Ovary (tissue), 9 donors: ENCODE data around the gene PRKAR2A. TPM values are rescaled to one million over a fixed set of nuclear protein-coding genes. Genes with fewer than 3 reads are reported as not detected.

Source experiments
- DNase-seq, 5 donors: peaks; one replicate each; pipeline ENCODE4 v3.0.0-alpha.2; 2019 to 2020
- H3K27ac ChIP-seq, 2 donors: fragments of 200-600 bp; one replicate each; pipeline versions ENCODE4 v1.5.1 to v1.8.0; 2019 to 2022
- H3K27me3 ChIP-seq: fragments of 200-600 bp; one replicate; pipeline ENCODE4 v1.8.0; 2022
- H3K36me3 ChIP-seq: fragments of 200-600 bp; sonication (generic); one replicate; pipeline ENCODE4 v1.5.1; 2019
- H3K4me1 ChIP-seq: one replicate; pipeline ENCODE4 v1.8.1; 2013; ENCODE audit warnings: mild to moderate bottlenecking, moderate library complexity; ENCODE audit not compliant: insufficient read depth
- H3K4me3 ChIP-seq: fragments of 200-600 bp; sonication (generic); one replicate; pipeline ENCODE4 v1.5.1; 2017
- H3K9me3 ChIP-seq, 2 donors: fragments of 200-600 bp in 1 of 2; sonication (generic) in 1 of 2; one replicate each; pipeline versions ENCODE4 v1.5.1 to v1.8.1; 2013 to 2019; ENCODE audit warnings: mild to moderate bottlenecking in 1 of 2, moderate library complexity in 1 of 2
- CTCF ChIP-seq, 3 donors: fragments of 450-650 bp in 2 of 3; fragments of 200-600 bp in 1 of 3; IDR thresholded peaks; one replicate each; pipeline versions ENCODE4 v1.5.1 to v1.8.0; 2016 to 2022; ENCODE audit warnings: antibody characterized with exemption in 3 of 3, mild to moderate bottlenecking in 1 of 3
- EP300 ChIP-seq: sonication (generic); formaldehyde crosslinking; IDR thresholded peaks from one replicate; pipeline ENCODE4 v1.6.1; 2017; ENCODE audit warnings: antibody characterized with exemption
- POLR2A ChIP-seq: fragments of 450-650 bp; IDR thresholded peaks from one replicate; pipeline ENCODE4 v1.6.1; 2017; ENCODE audit warnings: antibody characterized with exemption, mild to moderate bottlenecking, moderate library complexity
- WGBS, 3 donors: extraction: QIAGEN DNeasy Blood & Tissue Kit in 1 of 3; methylation state at CpG; one replicate each; pipeline versions ENCODE4 v1.1.5 to v1.1.7; 2013 to 2017; 5-methylcytosine and 5-hydroxymethylcytosine counted together
- intact Hi-C, 4 donors: fragments of 100-400 bp; cut with DNase I; formaldehyde crosslinking; loops; one replicate each; pipeline versions ENCODE4 v1.11.0 to v1.15.1; 2022 to 2023
- polyA plus RNA-seq, 2 donors: library from polyadenylated mRNA; stranded (reverse); fragments of 200-250 nt in 1 of 2; fragments of 350-450 nt in 1 of 2; fragmentation: Illumina TruSeq in 1 of 2; extraction: RNeasy Lipid Tissue Mini Kit (QIAGEN cat#74804) in 1 of 2; gene quantifications; one replicate each; pipeline ENCODE4 v1.2.3, GENCODE V29; 2013 to 2014
- total RNA-seq, 7 donors: library from RNA; depleted of rRNA in 2 of 7; stranded (reverse); fragments of >200 nt in 2 of 7; fragmentation: NEBNext Ultra II Directional in 3 of 7; extraction: Animal tissue kit (Norgen Biotek cat#: 25700) in 3 of 7; gene quantifications; one replicate each; pipeline versions ENCODE4 v1.1.0 to v1.2.4, GENCODE V29; 2016 to 2023
- donor health status: DM: no; HTN: no; CAD: no; lungs with moderate emphysema.
- donor health status: DM: no; HTN: no; CAD: no.
- donor health status: Bipolar disorder and iron deficiency.
- donor health status: DM: yes; HTN: yes; CAD: no.
- donor health status: DM: no; HTN: no; CAD: no.
- donor health status: DM: yes; HTN: yes; CAD: no.

The PRKAR2A gene
- total and polyA plus RNA-seq, 9 donors = 9.4 to 52.6 (median 41.5) TPM

- 9 to 32% (median 23%) methylated on average over 2 of the region's 2 CpGs for WGBS, 3 donors
- DNase-seq = no peak
- H3K9me3 ChIP-seq = no peaks in the 10 kb centered on the region
- H3K4me1 ChIP-seq = peaks cover 5% of the 10 kb centered on the region
- no peak overlapping the region for H3K4me3 ChIP-seq
- TF ChIP-seq CTCF (IDR thresholded peaks at IDR 0.05) = no peak
- no peak for TF ChIP-seq EP300
- TF ChIP-seq POLR2A = no peak
- no peaks in the 10 kb centered on the region for H3K27me3 ChIP-seq
- H3K27ac ChIP-seq = no peak overlapping the region
- intact Hi-C loops = no loop called here
- no peaks in the 10 kb centered on the region for H3K36me3 ChIP-seq
Measured at GRCh38 chr3:48826451-48826850, 21.2 kb downstream of the PRKAR2A start.

GRCh38 chr3:48820612-48821324 lies 26.9 kb downstream of the PRKAR2A start:
- H3K4me1 ChIP-seq = peaks cover 10% of the 10 kb centered on the region
- WGBS, 3 donors = 76 to 78% (median 78%) methylated on average over 2 of the region's 2 CpGs
- H3K36me3 ChIP-seq = no peaks in the 10 kb centered on the region
- TF ChIP-seq POLR2A = no peak
- no peak for TF ChIP-seq EP300
- no peak for TF ChIP-seq CTCF (IDR thresholded peaks at IDR 0.05)
- no peaks in the 10 kb centered on the region for H3K27me3 ChIP-seq
- intact Hi-C loops = no loop called here
- DNase-seq = no peak
- no peaks in the 10 kb centered on the region for H3K9me3 ChIP-seq
- H3K4me3 ChIP-seq = no peak overlapping the region
- no peak overlapping the region for H3K27ac ChIP-seq

GRCh38 chr3:48819234-48820221 lies 28.1 kb downstream of the PRKAR2A start:
- no peak for DNase-seq
- Histone ChIP-seq H3K27me3 (no peaks in the 10 kb centered on the region), H3K27ac (no peak overlapping the region), H3K9me3 (no peaks in the 10 kb centered on the region), H3K4me3 (no peak overlapping the region), H3K36me3 (no peaks in the 10 kb centered on the region), H3K4me1 (peaks cover 10% of the 10 kb centered on the region)
- TF ChIP-seq CTCF (IDR thresholded peaks at IDR 0.05) = no peak
- TF ChIP-seq POLR2A = no peak
- TF ChIP-seq EP300 = no peak
- intact Hi-C loops = no loop called here
- 95 to 96% (median 96%) methylated on average over 7 of the region's 7 CpGs for WGBS, 3 donors

- H3K27ac ChIP-seq = no peak overlapping the region
- no peaks in the 10 kb centered on the region for H3K9me3 ChIP-seq
- no peak for DNase-seq
- intact Hi-C loops = no loop called here
- TF ChIP-seq EP300 = no peak
- no peak for TF ChIP-seq CTCF (IDR thresholded peaks at IDR 0.05)
- TF ChIP-seq POLR2A = no peak
- no peaks in the 10 kb centered on the region for H3K36me3 ChIP-seq
- H3K27me3 ChIP-seq = no peaks in the 10 kb centered on the region
- H3K4me3 ChIP-seq = no peak overlapping the region
- no peaks in the 10 kb centered on the region for H3K4me1 ChIP-seq
- WGBS, 3 donors = 40 to 58% (median 58%) methylated on average over 3 of the region's 3 CpGs
Measured at GRCh38 chr3:48811524-48811923, 36.1 kb downstream of the PRKAR2A start.
